Lower leg skin (tissue), 3 donors: ENCODE results near the gene HSF4.

Experiments
- CTCF ChIP-seq, 3 donors: fragments of 450-650 bp; IDR thresholded peaks; one replicate each; pipeline ENCODE4 v1.5.1; 2016; ENCODE audit warnings: antibody characterized with exemption in 3 of 3, mild to moderate bottlenecking in 3 of 3, moderate library complexity in 2 of 3
- POLR2A ChIP-seq, 2 donors: fragments of 450-650 bp; IDR thresholded peaks; one replicate each; pipeline ENCODE4 v1.6.1; 2016 to 2017; ENCODE audit warnings: antibody characterized with exemption in 2 of 2, mild to moderate bottlenecking in 1 of 2, moderate library complexity in 1 of 2

DNA sequence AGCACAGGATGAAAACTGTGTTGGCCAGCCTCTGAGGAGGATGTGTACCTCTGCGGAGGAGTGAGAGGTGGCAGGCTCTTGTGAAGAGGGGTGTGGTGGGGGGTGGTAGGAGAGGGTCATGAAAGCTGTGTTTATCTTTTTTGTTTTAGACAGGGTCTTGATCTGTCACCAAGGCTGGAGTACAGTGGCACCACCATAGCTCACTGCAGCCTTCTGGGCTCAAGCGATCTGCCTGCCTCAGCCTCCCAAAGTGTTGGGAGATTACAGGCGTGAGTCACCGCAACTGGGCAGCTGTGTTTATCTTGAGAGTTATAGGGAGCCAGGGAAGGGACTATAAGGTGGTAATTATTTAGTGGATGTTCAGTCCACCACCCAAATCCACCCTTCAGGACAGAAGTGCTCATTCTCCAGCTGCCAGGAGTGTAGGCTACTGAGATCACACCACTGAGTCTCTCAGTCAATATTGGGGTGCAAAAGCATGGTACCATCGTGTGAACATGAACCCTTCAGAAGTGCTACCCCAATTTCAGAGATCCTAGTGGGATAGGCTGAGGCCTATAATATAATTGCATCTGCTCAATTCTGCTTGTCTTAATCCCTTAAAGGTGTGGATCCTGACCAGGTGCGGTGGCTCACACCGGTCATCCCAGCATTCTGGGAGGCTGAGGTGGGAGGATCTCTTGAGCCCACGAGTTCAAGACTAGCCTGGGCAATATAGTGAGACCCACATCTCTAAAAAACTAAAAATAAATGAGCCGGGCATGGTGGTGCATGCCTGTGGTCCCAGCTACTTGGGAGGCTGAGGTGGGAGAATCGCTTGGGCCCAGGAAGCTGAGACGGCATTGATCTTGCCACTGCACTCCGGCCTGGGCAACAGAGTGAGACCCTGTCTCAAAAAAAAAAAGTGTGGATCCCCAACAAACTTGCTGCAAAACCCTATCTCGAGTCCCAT lies 26.2 kb downstream of the HSF4 start:
- TF ChIP-seq CTCF (IDR thresholded peaks at IDR 0.05) (no peak), POLR2A (IDR thresholded peaks at IDR 0.05) (no peak)
